ENCODE results near the gene GRID2.

- no peak for TF ChIP-seq EP400 (IDR thresholded peaks at IDR 0.05)
- TF ChIP-seq ZFX (CRISPR knock-in tag; IDR thresholded peaks at IDR 0.05): no peak
- no peak for TF ChIP-seq IRF1 (CRISPR knock-in tag; IDR thresholded peaks at IDR 0.05; ENCODE audit: borderline replicate concordance)
- TF ChIP-seq ZNF140 (CRISPR knock-in tag; IDR thresholded peaks at IDR 0.05): no peak
- TF ChIP-seq, protein P1, sequence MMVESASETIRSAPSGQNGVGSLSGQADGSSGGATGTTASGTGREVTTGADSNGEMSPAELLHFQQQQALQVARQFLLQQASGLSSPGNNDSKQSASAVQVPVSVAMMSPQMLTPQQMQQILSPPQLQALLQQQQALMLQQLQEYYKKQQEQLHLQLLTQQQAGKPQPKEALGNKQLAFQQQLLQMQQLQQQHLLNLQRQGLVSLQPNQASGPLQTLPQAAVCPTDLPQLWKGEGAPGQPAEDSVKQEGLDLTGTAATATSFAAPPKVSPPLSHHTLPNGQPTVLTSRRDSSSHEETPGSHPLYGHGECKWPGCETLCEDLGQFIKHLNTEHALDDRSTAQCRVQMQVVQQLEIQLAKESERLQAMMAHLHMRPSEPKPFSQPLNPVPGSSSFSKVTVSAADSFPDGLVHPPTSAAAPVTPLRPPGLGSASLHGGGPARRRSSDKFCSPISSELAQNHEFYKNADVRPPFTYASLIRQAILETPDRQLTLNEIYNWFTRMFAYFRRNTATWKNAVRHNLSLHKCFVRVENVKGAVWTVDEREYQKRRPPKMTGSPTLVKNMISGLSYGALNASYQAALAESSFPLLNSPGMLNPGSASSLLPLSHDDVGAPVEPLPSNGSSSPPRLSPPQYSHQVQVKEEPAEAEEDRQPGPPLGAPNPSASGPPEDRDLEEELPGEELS (CRISPR knock-in tag; IDR thresholded peaks at IDR 0.05; ENCODE audit: borderline replicate concordance): no peak
- TF ChIP-seq HNRNPLL (IDR thresholded peaks at IDR 0.05; ENCODE audit: low read depth, low read length, poor library complexity, severe bottlenecking): no peak
- TF ChIP-seq RBM39 (optimal IDR thresholded peaks at IDR 0.05; ENCODE audit: low read depth, low read length): no peak
- TF ChIP-seq, protein P2, sequence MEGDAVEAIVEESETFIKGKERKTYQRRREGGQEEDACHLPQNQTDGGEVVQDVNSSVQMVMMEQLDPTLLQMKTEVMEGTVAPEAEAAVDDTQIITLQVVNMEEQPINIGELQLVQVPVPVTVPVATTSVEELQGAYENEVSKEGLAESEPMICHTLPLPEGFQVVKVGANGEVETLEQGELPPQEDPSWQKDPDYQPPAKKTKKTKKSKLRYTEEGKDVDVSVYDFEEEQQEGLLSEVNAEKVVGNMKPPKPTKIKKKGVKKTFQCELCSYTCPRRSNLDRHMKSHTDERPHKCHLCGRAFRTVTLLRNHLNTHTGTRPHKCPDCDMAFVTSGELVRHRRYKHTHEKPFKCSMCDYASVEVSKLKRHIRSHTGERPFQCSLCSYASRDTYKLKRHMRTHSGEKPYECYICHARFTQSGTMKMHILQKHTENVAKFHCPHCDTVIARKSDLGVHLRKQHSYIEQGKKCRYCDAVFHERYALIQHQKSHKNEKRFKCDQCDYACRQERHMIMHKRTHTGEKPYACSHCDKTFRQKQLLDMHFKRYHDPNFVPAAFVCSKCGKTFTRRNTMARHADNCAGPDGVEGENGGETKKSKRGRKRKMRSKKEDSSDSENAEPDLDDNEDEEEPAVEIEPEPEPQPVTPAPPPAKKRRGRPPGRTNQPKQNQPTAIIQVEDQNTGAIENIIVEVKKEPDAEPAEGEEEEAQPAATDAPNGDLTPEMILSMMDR (IDR thresholded peaks at IDR 0.05 in 2 of 3, conservative IDR thresholded peaks at IDR 0.05 in 1 of 3; ENCODE audit: insufficient read depth in 2 of 3, low read depth in 1 of 3, low read length in 3 of 3): no peak
- TF ChIP-seq SMARCE1 (IDR thresholded peaks at IDR 0.05): no peak
Measured at GRCh38 chr4:92253986-92254671, 49.6 kb upstream of the GRID2 start.
